ENCODE data around the gene ITGB1BP1. TPM values are rescaled to one million over a fixed set of nuclear protein-coding genes. Genes with fewer than 3 reads are reported as not detected.

The ITGB1BP1 gene
- total RNA-seq, 4 donors from 2014 or later: 24.9 to 50.9 (median 30.8) TPM

DNA sequence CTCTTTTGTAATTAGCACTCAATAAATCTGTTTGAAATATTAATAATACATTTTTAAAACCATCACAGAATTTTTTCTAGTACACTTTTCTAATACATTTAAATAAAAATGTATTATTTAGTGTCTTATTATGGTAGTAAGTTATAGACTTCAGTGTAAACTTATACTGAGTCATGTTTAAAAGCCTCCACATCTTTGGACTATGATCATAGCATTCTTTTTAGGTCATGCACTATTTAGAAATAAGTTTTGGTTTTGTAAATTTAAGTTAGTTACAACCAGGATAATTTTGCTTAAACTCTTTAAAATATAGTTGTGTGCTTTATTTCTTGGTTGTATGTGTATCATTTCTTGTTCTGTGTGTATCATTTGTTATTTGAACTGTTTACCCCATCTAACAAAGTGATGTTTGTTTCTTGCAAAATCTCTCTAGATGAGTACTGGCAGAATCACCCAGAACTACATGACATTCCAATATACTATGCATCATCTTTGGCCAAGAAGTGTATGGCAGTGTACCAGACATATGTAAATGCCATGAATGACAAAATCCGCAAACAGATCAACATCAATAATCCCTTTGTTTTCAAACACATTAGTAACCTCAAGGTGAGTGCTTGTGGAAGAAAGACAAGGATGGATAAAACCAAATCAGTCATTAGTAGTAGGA is 16.9 kb upstream of the ITGB1BP1 start:
- TF ChIP-seq POLR2A (IDR thresholded peaks at IDR 0.05): no peak
- peaks cover 88% of the 10 kb centered on the region for H3K36me3 ChIP-seq
- H3K27me3 ChIP-seq: no peaks in the 10 kb centered on the region
- DNase-seq (ENCODE audit: low spot score in 2 of 2): no peak
- WGBS: 70% methylated on average over 1 of the region's 1 CpG
- no peak overlapping the region for H3K27ac ChIP-seq
- H3K4me3 ChIP-seq: no peak overlapping the region
- no peaks in the 10 kb centered on the region for H3K9me3 ChIP-seq
- H3K4me1 ChIP-seq: no peaks in the 10 kb centered on the region

DNA sequence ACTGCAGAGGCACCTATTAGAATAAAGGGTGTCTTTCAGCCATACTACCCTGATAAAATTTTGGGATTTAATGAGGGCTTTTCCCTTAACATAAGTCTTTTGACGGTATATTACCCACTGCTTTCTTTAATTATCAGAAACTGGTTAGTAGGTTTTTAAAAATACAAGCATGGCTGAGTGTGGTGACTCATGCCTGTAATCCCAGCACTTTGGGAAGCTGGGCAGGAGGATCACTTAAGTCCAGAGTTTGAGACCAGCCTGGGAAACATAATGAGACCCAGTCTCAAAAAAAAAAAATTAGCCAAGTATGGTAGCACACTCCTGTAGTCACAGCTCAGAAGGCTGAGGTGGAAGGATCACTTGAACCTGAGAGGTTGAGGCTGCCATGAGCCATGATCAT is 16.2 kb upstream of the ITGB1BP1 start:
- no peak overlapping the region for H3K27ac ChIP-seq
- TF ChIP-seq CTCF (IDR thresholded peaks at IDR 0.05) (no peak), POLR2A (IDR thresholded peaks at IDR 0.05) (no peak), EP300 (IDR thresholded peaks at IDR 0.05) (no peak), POLR2AphosphoS5 (IDR thresholded peaks at IDR 0.05) (no peak)
- no peak for DNase-seq (ENCODE audit: low spot score in 2 of 2)
- no peaks in the 10 kb centered on the region for H3K9me3 ChIP-seq
- peaks cover 87% of the 10 kb centered on the region for H3K36me3 ChIP-seq
- no peak overlapping the region for H3K4me3 ChIP-seq
- no peaks in the 10 kb centered on the region for H3K27me3 ChIP-seq
- no peaks in the 10 kb centered on the region for H3K4me1 ChIP-seq
- 97% methylated on average over 1 of the region's 1 CpG for WGBS

DNA sequence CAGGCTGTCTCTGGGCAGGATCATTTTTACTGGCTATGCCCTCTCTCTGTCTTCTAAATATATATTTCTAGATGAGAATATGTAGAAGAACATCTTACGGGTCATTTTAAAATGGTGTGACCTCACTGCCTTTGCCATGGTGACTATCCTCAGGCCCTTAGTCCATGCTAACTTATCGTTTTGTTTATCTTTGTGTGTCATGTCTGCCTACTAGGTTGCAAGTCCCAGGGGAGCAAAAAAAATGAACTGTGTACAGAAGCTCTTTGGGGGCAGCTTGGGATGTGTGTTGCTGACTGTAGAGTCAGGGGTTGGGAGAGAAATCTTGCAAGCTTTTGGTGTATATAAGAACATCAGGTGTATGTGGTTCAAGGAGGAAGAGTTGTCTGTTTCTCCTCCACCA is 11.2 kb upstream of the ITGB1BP1 start:
- H3K27me3 ChIP-seq: no peaks in the 10 kb centered on the region
- H3K4me1 ChIP-seq: no peaks in the 10 kb centered on the region
- H3K4me3 ChIP-seq: no peak overlapping the region
- H3K27ac ChIP-seq: no peak overlapping the region
- H3K9me3 ChIP-seq: no peaks in the 10 kb centered on the region
- H3K36me3 ChIP-seq: peaks cover 93% of the 10 kb centered on the region
- 92% methylated on average over 2 of the region's 2 CpGs for WGBS
- no peak for TF ChIP-seq POLR2A (IDR thresholded peaks at IDR 0.05)
- no peak for DNase-seq (ENCODE audit: low spot score in 2 of 2)

- Histone ChIP-seq H3K27me3 (no peaks in the 10 kb centered on the region), H3K27ac (no peak overlapping the region), H3K4me3 (no peak overlapping the region), H3K9me3 (no peaks in the 10 kb centered on the region), H3K36me3 (peaks cover 65% of the 10 kb centered on the region), H3K4me1 (peaks cover 1% of the 10 kb centered on the region)
- 63% methylated on average over 2 of the region's 2 CpGs for WGBS
- DNase-seq (ENCODE audit: low spot score in 2 of 2): no peak
- TF ChIP-seq POLR2AphosphoS5 (IDR thresholded peaks at IDR 0.05) (no peak), CTCF (IDR thresholded peaks at IDR 0.05) (no peak), EP300 (IDR thresholded peaks at IDR 0.05) (no peak), POLR2A (IDR thresholded peaks at IDR 0.05) (no peak)
Observed at GRCh38 chr2:9430316-9431293, 7.3 kb upstream of the ITGB1BP1 start.

DNA sequence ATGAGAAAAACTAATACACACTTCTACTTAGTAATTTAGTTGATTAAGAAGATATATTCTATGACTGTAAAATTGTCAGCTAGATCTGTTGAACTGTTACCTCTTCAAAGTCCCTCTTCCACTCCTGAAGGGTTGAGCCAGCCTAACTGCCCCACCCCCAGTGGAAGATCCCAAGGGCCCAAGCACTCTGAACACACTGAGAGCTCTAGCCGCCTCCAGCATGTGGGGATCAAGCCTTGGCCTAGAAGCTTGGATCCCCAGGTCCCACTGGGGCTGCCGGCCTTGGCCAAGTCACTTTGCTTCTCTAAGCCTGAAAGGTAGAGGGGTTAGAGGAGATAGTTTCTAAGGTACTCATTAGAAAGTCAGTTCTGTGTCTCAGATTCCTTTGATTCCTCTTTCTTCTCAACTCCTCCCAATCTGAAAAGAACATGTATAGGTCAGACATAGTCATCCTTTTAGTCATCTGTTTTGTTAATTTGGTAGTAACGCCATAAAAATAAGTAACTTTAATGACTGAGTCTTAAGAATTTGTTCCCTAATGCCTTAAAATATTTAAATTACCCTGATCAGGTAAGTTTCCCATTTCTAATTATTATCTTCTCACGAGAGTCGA is 5.7 kb upstream of the ITGB1BP1 start:
- no peak for DNase-seq (ENCODE audit: low spot score in 2 of 2)
- TF ChIP-seq POLR2AphosphoS5 (IDR thresholded peaks at IDR 0.05): no peak
- no peak for TF ChIP-seq CTCF (IDR thresholded peaks at IDR 0.05)
- no peak for TF ChIP-seq EP300 (IDR thresholded peaks at IDR 0.05)
- TF ChIP-seq POLR2A (IDR thresholded peaks at IDR 0.05): no peak
- WGBS: 90% methylated on average over 5 of the region's 5 CpGs
- no peaks in the 10 kb centered on the region for H3K9me3 ChIP-seq
- no peak overlapping the region for H3K27ac ChIP-seq
- H3K4me1 ChIP-seq: peaks cover 13% of the 10 kb centered on the region
- no peak overlapping the region for H3K4me3 ChIP-seq
- no peaks in the 10 kb centered on the region for H3K27me3 ChIP-seq
- H3K36me3 ChIP-seq: peaks cover 52% of the 10 kb centered on the region
